OCI-LY3 (cell line): ENCODE data around the gene STRIP1.

ENCODE experiments used
- H2AFZ ChIP-seq: fragments of 200-600, 300-600 bp; shearing (Covaris generic); 2 replicates; pipeline ENCODE4 v1.6.0; 2014; ENCODE audit warnings: antibody characterized with exemption, low read depth, low read length
- H3K27ac ChIP-seq: fragments of 200-600, 300-600 bp; sonication (generic); 2 replicates; pipeline ENCODE4 v1.5.1; 2014; ENCODE audit warnings: mild to moderate bottlenecking, low read length, moderate library complexity, mixed read lengths
- H3K27me3 ChIP-seq: fragments of 200-600, 300-600 bp; sonication (generic); 2 replicates; pipeline ENCODE4 v1.6.1; 2014; ENCODE audit warnings: low read depth, low read length, mixed read lengths
- H3K36me3 ChIP-seq: fragments of 200-600, 300-600 bp; sonication (generic); replicated peaks from 2 replicates; pipeline ENCODE3; 2014; ENCODE audit warnings: low read depth, low read length, mixed read lengths
- H3K4me1 ChIP-seq: fragments of 300-600, 200-600 bp; sonication (generic); 2 replicates; pipeline ENCODE4 v1.6.1; 2014; ENCODE audit warnings: low read length, mixed read lengths
- H3K4me2 ChIP-seq: fragments of 200-600, 300-600 bp; sonication (generic); 2 replicates; pipeline ENCODE4 v1.6.1; 2014; ENCODE audit warnings: low read length, mixed read lengths
- H3K4me3 ChIP-seq: fragments of 300-600, 200-600 bp; sonication (generic); 2 replicates; pipeline ENCODE4 v1.5.1; 2014; ENCODE audit warnings: antibody characterized with exemption, mild to moderate bottlenecking, low read length, moderate library complexity
- H3K79me2 ChIP-seq: fragments of 300-600, 200-600 bp; shearing (Covaris generic); 2 replicates; pipeline ENCODE4 v1.6.1; 2014; ENCODE audit warnings: mild to moderate bottlenecking, low read length, mixed read lengths
- H3K9ac ChIP-seq: fragments of 300-600, 200-600 bp; shearing (Covaris generic); 2 replicates; pipeline ENCODE4 v1.6.0; 2014; ENCODE audit warnings: mild to moderate bottlenecking, low read length, moderate library complexity
- H3K9me3 ChIP-seq: fragments of 200-600, 300-600 bp; shearing (Covaris generic); 2 replicates; pipeline ENCODE4 v1.6.1; 2014; ENCODE audit warnings: low read length, mixed read lengths; ENCODE audit not compliant: insufficient read depth
- H4K20me1 ChIP-seq: fragments of 200-600, 300-600 bp; sonication (generic); 2 replicates; pipeline ENCODE4 v1.6.1; 2016; ENCODE audit warnings: low read length, mixed read lengths; ENCODE audit not compliant: insufficient read depth
- CTCF ChIP-seq: fragments of 200-600, 300-600 bp; sonication (generic); IDR thresholded peaks from 2 replicates; pipeline ENCODE4 v1.5.1; 2014; ENCODE audit warnings: antibody characterized with exemption, low read length, low read depth
- EZH2phosphoT487 ChIP-seq: fragments of 200-600 bp; shearing (Covaris generic); IDR thresholded peaks from 2 replicates; pipeline ENCODE4 v1.6.1; 2018; ENCODE audit warnings: antibody characterized with exemption, mixed run types, low read depth

The STRIP1 gene

GRCh38 chr1:110056776-110057175 is 22.4 kb downstream of the STRIP1 start:
- no peaks in the 10 kb centered on the region for H3K27me3 ChIP-seq
- no peak overlapping the region for H3K27ac ChIP-seq
- H3K36me3 ChIP-seq: peaks cover 18% of the 10 kb centered on the region
- no peak overlapping the region for H2AFZ ChIP-seq
- H3K9me3 ChIP-seq: no peaks in the 10 kb centered on the region
- no peaks in the 10 kb centered on the region for H3K79me2 ChIP-seq
- H3K9ac ChIP-seq: no peak overlapping the region
- no peaks in the 10 kb centered on the region for H4K20me1 ChIP-seq
- no peak overlapping the region for H3K4me2 ChIP-seq
- H3K4me1 ChIP-seq: no peaks in the 10 kb centered on the region
- no peak overlapping the region for H3K4me3 ChIP-seq
- TF ChIP-seq EZH2phosphoT487 (no peak), CTCF (no peak)

GRCh38 chr1:110057963-110058518 is 23.6 kb downstream of the STRIP1 start:
- Histone ChIP-seq H4K20me1 (no peaks in the 10 kb centered on the region), H3K27ac (no peak overlapping the region), H3K36me3 (peaks cover 18% of the 10 kb centered on the region), H3K4me3 (no peak overlapping the region), H3K4me1 (no peaks in the 10 kb centered on the region), H3K79me2 (no peaks in the 10 kb centered on the region), H2AFZ (no peak overlapping the region), H3K9ac (no peak overlapping the region), H3K4me2 (no peak overlapping the region), H3K27me3 (no peaks in the 10 kb centered on the region), H3K9me3 (no peaks in the 10 kb centered on the region)
- TF ChIP-seq EZH2phosphoT487: no peak
- no peak for TF ChIP-seq CTCF

- peaks cover 14% of the 10 kb centered on the region for H3K36me3 ChIP-seq
- H3K27ac ChIP-seq: no peak overlapping the region
- H3K9me3 ChIP-seq: no peaks in the 10 kb centered on the region
- TF ChIP-seq CTCF: no peak
- TF ChIP-seq EZH2phosphoT487: no peak
- H2AFZ ChIP-seq: no peak overlapping the region
- H4K20me1 ChIP-seq: no peaks in the 10 kb centered on the region
- H3K79me2 ChIP-seq: no peaks in the 10 kb centered on the region
- no peak overlapping the region for H3K9ac ChIP-seq
- no peak overlapping the region for H3K4me3 ChIP-seq
- no peak overlapping the region for H3K4me2 ChIP-seq
- H3K27me3 ChIP-seq: no peaks in the 10 kb centered on the region
- H3K4me1 ChIP-seq: no peaks in the 10 kb centered on the region
Observed at GRCh38 chr1:110058591-110058990, 24.2 kb downstream of the STRIP1 start.

GRCh38 chr1:110059133-110059863 is 24.9 kb downstream of the STRIP1 start:
- no peak overlapping the region for H3K4me3 ChIP-seq
- no peaks in the 10 kb centered on the region for H3K9me3 ChIP-seq
- H3K4me1 ChIP-seq: no peaks in the 10 kb centered on the region
- TF ChIP-seq CTCF (no peak), EZH2phosphoT487 (no peak)
- peaks cover 8% of the 10 kb centered on the region for H3K36me3 ChIP-seq
- H2AFZ ChIP-seq: no peak overlapping the region
- no peaks in the 10 kb centered on the region for H4K20me1 ChIP-seq
- H3K9ac ChIP-seq: no peak overlapping the region
- H3K27me3 ChIP-seq: no peaks in the 10 kb centered on the region
- H3K4me2 ChIP-seq: no peak overlapping the region
- H3K79me2 ChIP-seq: no peaks in the 10 kb centered on the region
- no peak overlapping the region for H3K27ac ChIP-seq
